ENCODE results near the gene AKT1.

The AKT1 gene

GRCh38 chr14:104786091-104786586 lies 9.4 kb downstream of the AKT1 start:
- DNase-seq (ENCODE audit: low spot score), result no peak

- DNase-seq (ENCODE audit: low spot score), result no peak
Observed at GRCh38 chr14:104785708-104786080, 9.9 kb downstream of the AKT1 start.

GRCh38 chr14:104784846-104785707 lies 10.5 kb downstream of the AKT1 start:
- no peak for DNase-seq (ENCODE audit: low spot score)

GRCh38 chr14:104784218-104784568 lies 11.4 kb downstream of the AKT1 start:
- DNase-seq (ENCODE audit: low spot score), result no peak

- DNase-seq (ENCODE audit: low spot score), result no peak
Observed at GRCh38 chr14:104783484-104784217, 11.9 kb downstream of the AKT1 start.

GRCh38 chr14:104782808-104783139 lies 12.8 kb downstream of the AKT1 start:
- DNase-seq (ENCODE audit: low spot score), result no peak

- DNase-seq (ENCODE audit: low spot score), result no peak
Observed at GRCh38 chr14:104782086-104782807, 13.3 kb downstream of the AKT1 start.

GRCh38 chr14:104781271-104782077 lies 14.1 kb downstream of the AKT1 start:
- DNase-seq (ENCODE audit: low spot score), result no peak

- no peak for DNase-seq (ENCODE audit: low spot score)
Observed at GRCh38 chr14:104780513-104781030, 15.0 kb downstream of the AKT1 start.

- DNase-seq (ENCODE audit: low spot score), result no peak
Observed at GRCh38 chr14:104779776-104780512, 15.6 kb downstream of the AKT1 start.

GRCh38 chr14:104778694-104779331 lies 16.7 kb downstream of the AKT1 start:
- DNase-seq (ENCODE audit: low spot score), result no peak

GRCh38 chr14:104777808-104778249 lies 17.7 kb downstream of the AKT1 start:
- no peak for DNase-seq (ENCODE audit: low spot score)

- DNase-seq (ENCODE audit: low spot score), result no peak
Observed at GRCh38 chr14:104776961-104777807, 18.4 kb downstream of the AKT1 start.

- no peak for DNase-seq (ENCODE audit: low spot score)
Observed at GRCh38 chr14:104776481-104776880, 19.1 kb downstream of the AKT1 start.

- no peak for DNase-seq (ENCODE audit: low spot score)
Observed at GRCh38 chr14:104775073-104775489, 20.5 kb downstream of the AKT1 start.

- no peak for DNase-seq (ENCODE audit: low spot score)
Observed at GRCh38 chr14:104774453-104775072, 21.0 kb downstream of the AKT1 start.

- DNase-seq (ENCODE audit: low spot score), result no peak
Observed at GRCh38 chr14:104773505-104774452, 21.8 kb downstream of the AKT1 start.
